ENCODE results near the gene BACH2.
A peak's percentile ranks its signal among the peaks of the same experiment; 100 is the strongest.

BACH2 gene

DNA sequence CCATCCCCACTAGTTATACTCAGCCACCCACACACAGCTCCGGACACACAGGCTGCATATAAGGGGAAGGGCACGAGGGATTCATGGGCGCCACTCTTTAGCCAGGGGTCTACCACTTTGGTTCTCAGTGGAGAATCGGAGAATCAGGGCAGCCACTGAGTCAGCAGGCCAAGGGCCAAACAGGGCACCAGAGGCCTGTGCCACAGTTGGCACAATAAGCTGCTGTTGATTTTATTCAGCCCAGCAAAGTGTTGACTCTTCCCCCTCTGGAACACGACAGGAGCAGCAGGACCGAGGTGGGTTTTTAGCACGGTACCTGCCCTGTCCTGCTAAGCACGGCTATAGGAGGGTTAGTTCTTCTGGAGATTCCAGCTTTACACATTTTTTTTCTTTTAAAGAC is 354.0 kb downstream of the BACH2 start:
- DNase-seq (ENCODE audit: low spot score) = no peak
- no peak for FAIRE-seq

DNA sequence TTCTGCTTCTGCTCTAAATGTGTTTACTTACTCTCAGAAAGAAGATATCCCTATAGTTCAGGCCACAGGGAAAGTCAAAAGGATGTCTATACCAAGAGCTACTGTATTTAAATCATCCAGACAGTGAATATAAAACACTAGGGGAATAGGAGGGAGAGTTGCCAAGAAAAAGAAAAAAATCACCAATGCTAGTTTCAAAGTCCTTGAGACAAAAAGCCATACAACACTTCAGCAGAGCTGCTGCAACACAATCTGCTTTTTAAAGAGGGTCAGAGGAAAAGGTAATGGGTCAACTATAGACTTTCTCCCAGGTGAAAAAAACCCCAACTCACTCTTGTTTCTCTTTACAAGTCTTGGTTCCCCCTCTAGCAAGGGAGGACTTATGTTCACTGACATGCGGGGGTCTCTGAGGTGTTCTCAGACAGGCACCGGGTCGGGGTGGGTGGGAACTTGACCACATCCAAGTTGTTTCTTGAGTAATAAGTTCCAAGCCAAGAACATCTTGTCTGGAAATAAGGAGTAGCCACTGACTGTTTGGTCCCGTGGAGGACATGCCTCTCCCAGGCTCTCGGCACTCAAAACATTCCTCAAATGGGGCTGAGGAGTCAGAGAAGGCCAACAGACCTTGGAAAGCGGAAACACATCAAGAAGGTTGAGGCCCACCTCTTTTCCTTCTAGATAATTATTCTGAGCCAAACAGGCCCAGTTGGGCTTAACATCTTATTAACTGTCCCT is 354.7 kb downstream of the BACH2 start:
- DNase-seq (ENCODE audit: low spot score) (no peak), FAIRE-seq (no peak)

DNA sequence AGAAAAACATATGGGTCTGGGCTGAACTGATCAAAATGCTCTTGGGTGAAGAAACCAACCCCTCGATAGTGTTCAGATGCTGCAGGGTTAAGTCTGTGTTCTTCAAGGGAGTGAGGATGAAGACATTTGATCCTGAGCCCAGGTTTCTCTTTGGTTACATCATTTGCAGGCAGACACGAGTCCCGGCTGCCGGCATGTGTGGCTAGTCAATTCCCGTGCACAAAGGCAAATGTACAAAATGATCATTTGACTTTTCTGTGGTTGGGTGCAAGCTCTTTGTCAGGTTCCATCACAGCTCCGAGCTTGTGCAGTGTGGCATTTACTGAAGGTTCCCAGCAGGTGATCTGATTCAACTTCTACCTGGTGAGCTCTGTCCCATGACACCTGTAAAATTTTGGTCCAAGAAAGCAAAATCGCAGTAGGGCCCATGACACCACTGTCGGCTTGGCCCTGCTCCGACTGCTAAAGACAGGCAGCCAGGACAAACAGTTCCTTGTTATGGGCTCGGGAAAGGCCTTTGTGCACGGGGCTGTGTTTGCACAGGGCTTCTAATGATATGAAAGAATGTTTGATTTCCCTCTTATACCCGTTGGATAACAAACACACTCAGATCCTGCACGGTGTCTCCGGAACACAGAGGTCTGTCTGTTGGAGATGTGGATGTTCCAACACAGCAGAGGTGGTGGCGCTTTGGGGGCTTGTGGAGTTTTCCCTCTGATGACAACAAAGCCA is 355.4 kb downstream of the BACH2 start:
- DNase-seq (ENCODE audit: low spot score) = no peak
- FAIRE-seq = no peak

DNA sequence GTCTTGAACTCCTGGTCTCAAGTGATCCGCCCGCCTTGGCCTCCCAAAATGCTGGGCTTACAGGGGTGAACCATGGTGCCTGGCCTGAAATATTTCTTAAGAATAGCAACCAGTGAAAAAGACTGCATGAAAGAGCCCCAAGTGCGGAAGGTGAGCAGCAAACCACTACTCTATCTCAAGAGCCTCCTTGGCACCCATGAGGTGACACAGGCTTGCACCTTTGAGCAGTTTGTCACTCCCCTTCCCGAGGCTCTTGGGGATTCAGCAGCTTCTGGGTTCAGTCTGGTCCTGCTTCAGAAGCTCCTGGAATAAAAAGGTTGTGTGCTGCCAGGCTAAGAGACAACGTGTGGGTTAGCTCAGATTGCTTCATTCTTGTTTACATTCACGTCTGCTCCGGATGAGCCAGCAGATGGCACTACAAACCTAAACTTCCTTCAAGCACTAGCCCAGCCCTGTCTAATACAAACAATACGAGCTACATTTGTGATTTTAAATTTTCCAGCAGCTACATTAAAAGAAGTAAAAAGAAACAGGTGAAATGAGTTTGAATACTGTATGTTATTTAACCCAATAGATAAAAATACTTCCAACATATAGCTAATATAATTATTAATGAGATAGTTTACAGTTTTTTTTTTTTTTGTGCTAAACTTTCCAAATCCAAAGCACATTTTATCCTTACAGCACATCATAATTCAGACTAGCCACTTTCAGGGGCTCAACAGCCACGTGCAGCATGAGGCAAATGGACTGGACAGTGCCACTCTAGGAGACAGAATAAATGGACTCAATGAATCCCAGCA is 356.2 kb downstream of the BACH2 start:
- peak; percentile 62 for FAIRE-seq
- peak; percentile 47 for DNase-seq (ENCODE audit: low spot score)

DNA sequence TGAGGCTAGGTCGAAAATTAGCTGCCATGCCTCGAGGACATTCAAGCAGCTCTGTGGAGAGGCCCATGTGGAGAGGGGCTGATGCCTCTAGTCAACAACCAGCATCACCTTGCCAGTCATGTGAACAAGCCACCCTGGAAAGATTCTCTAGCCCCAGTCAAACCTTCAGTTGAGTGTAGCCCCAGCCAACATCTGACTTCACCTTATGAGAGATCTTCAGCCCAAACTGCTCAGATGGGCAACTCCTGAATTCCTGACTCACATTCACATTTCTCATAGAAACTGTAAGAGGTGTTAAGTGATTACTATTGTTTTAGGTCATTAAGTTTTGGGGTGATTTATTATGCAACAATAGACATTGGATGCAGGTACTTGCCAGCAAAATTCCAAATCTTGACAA is 357.5 kb downstream of the BACH2 start:
- no peak for DNase-seq (ENCODE audit: low spot score)
- no peak for FAIRE-seq

DNA sequence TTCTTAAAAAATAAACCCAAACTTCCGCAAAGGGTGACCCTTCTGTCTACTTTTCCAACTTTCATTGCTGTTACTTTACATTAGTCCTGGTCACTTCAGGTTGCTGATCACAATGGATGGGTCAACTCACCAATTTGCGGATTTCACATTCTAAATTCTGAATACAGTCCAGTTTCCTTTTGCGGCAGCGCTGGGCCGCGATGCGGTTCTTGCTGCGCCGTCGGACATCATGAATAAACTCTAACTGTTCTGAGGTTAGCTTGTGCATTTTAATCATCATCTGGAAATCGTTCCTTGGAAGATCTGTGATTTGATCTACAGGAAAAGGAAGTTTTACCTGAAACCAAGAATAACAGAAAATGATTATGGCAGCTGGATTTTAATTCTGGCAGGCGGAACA is 358.6 kb downstream of the BACH2 start:
- FAIRE-seq (no peak), DNase-seq (ENCODE audit: low spot score) (no peak)

DNA sequence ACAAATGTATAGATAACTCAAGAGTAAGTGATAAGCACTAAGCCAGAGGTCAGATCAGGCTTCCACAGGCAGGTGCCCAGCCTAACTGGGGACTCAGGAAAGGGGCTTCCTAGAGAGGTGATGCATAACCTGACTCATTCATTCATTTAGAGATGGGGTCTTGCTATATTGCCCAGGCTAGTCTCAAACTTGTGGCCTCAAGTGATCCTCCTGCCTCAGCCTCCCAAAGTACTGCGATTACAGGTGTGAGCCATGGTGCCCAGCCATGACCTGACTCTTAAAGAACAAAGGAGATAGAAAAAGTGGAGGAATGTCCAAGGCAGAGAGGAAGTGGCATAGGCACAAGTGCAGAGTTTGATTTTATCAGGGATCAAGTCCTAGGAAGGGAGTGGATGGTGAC is 360.5 kb downstream of the BACH2 start:
- DNase-seq (ENCODE audit: low spot score) (no peak), FAIRE-seq (no peak)

DNA sequence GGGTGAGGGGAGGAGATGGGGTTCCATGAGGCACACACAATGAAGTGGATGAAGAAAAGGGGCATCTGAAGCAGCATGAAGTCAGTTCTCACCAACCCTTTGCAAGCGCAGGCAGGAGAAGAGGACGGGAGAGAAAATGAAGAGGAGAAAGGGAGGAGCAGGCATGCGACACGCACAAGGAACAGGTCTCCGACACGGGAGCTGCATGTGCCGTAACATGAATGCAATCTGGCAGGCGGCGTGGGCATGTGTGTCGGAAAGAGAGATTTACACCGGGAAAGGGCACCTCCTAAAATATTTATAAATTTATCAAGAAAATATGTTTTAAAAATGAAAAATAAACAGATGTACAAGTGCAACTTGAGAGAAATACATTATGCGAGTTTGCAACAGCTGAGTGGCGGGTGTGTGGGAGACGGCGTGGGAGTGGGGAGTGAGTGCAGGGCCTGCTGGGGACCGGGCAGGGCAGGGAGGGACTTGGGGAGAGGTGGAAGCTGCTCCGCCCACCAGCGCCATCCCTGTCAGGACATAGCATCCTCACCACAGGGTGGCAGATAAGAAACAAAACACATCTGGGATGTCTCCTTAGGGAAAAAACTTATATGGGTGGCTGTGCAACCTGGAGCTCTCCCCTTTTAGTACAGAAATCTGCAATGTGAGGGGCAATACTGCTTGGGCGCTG is 361.8 kb downstream of the BACH2 start:
- FAIRE-seq (no peak), DNase-seq (ENCODE audit: low spot score) (no peak)

DNA sequence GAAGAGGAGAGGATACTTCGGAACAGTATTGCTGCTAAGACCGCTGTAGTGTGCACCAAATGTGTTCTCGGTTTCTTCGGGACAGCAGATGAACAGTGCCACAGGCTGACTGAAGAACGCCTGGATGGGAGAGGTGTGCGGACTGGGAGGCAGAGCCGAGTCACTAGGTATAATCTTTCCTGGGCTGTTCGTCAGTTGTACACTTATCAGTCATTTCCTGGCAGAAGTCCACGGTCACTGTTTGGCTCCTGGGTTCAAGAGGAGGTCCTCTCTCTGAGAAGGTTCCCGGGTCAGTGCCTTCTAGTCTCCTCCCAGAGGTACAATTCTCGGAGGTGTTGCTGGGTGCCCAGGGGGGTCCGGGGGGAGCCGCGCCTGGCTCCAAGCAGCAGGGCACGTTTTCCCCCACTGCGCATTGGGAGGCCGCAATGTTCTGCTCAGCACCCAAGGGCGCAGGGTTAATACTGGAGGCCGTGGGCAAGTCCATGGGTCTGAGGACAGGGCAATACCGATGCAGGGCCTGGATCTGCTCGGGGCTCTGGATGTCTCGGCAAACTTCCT is 364.3 kb downstream of the BACH2 start:
- DNase-seq (ENCODE audit: low spot score) (no peak), FAIRE-seq (no peak)

DNA sequence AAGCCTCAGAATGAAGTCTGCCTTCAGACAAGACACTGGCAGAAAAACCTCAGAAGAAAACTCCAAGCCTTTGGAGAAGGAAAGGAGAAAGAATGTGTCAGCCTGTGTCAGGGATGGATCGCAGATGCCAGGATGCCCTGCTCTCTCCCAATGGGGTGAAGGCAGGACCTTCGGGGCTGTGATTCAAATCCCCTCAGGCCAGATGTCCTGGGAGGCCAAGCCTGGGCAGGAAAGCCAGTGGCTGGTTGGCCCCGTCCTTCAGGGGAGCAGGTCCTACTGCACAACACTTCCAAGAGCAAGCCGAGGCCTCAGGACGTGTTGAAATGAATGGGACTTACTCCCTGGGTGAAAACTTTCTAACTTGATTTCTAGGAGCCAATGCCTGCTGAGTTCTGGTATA is 365.9 kb downstream of the BACH2 start:
- no peak for FAIRE-seq
- DNase-seq (ENCODE audit: low spot score) = no peak

DNA sequence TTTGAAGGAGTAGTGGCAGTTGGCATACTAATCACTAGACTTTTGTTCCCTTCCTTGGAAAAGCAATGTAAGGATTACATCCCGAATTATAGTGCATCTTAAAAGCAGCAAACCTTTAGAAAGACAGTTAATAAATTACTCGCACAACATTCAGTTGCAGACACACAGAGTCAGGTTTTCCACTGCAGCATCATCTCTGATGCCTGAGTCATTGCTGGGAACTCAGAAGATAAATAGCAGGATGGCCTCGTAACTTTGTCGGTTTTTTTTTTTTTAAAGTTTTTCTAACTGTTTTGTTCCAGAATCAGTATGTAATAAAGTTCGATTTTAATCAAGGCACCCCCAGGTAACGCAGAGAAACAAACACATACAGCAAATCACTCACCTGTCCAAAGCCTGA is 368.0 kb downstream of the BACH2 start:
- DNase-seq (ENCODE audit: low spot score) (peak; percentile 36), FAIRE-seq (no peak)

DNA sequence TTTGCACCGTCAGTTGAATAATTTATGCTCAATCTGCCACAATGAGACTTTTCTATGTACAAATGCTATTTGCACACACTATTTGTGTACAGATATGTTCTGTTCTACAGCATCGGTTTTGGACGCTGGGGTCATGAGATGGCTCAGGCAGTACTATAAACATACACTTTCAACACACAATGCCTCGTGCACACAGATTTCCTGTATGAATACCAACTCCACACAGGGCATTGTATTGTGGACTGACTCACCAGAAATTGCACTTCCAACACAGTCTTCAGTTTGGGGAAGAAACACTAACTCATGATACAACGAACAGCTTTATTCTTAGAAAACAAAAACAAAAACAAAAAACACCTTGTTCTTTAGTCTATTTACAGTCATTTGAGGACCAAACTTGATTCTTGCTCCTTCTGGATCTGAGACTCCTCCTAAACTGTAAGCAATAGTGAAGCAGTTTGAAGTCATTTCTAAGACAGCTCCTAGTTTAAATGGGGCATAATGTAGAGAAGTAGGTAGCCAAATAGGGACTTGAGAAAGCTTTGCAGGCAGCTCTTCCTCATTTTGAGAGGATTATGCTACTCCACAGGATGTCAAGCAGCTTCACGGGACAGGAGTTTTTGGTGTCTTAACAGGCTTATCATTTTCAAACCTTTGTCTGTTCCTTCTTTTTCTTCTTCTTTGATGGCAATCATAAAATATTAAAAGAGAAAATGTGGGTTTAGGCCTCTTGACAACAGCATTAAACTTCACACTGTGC is 368.7 kb downstream of the BACH2 start:
- DNase-seq (ENCODE audit: low spot score) (no peak), FAIRE-seq (no peak)

DNA sequence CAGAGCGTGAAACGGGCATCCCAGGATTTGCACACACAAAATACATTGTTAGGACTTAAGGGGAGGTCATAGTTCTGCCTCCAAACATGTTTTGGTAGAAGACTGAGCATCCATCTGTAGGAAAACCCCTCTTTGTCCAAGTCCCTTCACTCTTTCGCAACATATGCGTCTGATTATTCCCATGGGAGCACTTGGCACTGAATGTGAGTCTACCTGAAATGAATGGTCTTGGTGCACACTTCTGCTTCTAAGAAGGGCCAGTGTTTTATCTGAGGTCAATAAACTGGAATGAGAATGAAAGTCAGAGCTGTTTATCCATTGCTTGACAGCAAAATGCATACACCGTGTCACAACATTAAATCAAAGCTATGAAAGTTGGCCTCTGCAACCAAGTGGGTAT is 369.4 kb downstream of the BACH2 start:
- DNase-seq (ENCODE audit: low spot score) = no peak
- FAIRE-seq = no peak

DNA sequence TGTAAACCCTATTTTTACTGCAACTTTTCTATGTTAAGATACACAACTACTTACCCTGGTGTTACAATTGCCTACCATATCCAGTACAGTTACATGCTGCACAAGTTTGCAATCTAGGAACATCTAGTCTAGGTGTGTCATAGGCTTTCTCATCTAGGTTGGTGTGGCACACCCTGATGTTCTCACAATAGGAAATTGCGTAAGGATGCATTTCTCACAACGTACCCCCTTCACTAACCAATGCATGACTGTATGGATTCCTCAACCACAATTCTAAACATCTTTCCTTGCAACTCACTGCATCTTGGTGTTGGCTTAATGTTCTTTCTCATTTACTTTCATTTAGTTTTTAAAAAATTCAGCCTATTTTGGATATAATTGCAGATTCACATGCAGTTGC is 370.8 kb downstream of the BACH2 start:
- FAIRE-seq (no peak), DNase-seq (ENCODE audit: low spot score) (no peak)

DNA sequence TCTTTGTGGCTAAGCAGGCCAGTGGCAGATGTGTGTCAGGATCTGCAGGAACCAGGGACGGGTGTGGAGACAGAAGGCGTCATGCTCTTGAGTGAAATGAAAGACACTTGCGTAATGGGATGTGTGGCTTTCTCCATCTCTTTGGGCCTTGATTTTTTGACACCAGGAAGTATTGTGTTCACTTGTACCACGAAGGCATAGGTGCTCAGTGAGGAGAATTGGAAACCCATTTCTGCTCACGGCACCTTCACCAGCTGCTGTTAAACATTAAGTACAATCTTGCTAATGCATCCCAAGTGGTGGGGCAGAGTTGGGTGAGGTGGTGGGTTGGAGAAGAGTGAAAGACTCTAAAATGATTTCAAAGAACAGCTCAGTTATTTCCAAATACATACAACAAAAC is 372.4 kb downstream of the BACH2 start:
- no peak for DNase-seq (ENCODE audit: low spot score)
- no peak for FAIRE-seq

DNA sequence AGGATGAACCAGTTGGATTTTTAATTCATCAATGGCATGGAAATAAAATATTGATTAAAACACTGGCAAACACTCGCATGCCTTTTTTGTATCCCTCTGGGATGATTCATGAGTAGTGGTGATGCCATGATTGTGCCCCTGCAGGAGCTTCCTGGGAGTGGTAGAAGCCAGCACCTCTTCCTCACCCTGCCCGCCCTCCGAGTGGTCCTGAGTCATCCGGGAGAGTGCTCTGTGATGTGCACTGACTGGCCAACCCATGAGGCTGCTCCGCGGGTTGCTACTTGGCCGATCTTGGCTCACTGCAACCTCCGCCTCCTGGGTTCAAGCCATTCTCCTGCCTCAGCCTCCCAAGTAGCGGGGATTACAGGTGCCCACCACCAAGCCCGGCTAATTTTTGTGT is 375.0 kb downstream of the BACH2 start:
- no peak for FAIRE-seq
- DNase-seq (ENCODE audit: low spot score) = no peak

DNA sequence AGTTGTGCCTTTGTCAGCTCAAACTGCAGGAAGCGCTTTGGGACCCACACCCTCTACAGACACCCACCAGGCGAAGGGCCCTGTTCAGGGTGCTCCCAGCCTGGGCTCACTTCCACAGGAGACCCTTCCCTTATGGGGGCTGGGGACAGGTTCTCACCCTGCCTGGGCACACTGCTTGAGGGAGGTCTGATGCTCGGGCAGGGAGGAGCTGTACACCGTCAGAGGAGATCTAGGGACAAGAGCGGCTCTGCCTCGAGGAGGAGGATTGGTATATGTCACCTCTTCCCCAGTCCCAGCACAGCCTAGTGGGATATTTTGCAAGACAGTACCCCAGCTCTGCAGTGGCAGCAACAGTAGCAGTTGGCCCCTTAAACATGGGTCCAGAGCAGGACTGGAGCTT is 375.4 kb downstream of the BACH2 start:
- DNase-seq (ENCODE audit: low spot score) = no peak
- FAIRE-seq = no peak

DNA sequence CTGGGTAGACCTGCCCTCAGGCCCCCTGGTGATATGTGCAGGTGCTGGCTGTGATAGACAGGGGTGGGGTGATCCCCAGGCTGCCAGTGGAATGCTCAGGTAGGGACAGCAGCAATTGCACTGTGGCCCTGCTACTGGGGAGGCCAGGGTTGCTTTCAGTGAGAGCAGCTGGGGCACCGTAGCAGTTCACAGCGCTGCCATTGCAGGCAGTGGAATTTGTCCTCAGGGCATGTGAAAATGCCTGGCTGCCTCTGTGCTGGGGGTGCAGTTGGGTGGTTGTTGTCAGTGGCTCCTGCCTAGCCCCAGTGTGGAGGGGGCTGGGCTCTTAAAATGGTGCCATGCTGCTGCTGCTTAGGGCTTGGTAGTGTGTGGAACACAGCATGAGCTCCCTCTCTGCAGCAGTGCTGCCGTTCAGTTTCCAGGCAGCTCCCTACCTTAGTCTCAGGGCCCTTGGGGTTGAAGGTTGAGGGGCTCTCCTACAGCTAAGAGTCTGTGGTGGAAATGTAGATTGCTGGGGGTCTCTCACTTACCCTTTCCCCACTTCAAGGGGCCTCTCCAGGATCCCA is 378.8 kb downstream of the BACH2 start:
- FAIRE-seq (no peak), DNase-seq (ENCODE audit: low spot score) (no peak)

DNA sequence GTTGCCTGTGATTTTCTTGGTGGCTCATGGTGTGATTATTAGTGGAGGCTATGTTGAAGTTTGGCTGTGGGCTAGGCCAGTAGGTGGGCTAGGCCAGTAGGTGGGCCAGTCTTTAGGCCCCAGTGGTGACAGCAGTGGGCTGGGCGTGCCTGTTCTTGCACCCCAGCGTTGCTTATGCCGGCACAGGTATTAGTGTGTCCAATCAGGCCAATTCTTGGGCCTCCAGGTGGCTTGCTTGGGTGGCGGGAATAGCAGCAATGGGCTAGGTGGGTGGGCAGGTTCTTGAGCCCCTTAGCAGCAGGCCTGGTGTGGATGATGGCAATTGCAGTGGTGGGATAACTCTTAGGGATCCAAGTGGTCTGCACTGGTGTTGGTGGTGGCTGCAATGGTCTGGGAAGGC is 379.4 kb downstream of the BACH2 start:
- no peak for DNase-seq (ENCODE audit: low spot score)
- FAIRE-seq = no peak

DNA sequence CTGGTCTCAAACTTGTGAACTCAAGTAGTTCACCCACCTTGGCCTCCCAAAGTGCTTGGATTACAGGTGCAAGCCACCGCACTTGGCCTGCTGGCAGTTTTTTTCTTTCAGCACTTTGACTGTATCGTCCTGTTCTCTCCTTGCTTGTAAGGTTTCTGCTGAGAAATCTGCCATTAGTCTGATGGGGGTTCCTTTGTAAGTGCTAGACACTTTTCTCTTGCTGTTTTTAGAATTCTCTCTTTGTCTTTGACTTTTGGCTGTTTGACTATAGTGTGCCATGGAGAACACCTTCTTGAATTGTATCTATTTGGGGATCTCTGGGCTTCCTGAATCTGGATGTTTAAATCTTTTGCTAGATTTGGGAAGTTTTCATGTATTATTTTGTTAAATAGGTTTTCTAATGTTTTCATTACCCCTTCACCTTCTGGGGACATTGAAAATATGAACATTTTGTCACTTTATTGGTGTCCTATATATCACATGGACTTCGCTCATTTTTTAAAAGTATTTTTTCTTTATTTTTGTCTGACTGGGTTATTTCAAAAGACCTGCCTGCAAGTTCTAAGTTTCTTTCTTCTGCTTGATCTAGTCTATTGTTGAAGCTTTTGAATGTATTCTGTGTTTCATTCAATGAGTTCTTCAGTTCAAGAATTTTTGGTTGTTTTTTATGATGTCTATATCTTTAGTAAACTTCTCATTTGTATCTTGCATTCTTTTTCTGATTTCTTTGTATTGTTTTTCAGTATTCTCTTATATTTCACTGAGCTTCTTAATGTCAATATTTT is 380.3 kb downstream of the BACH2 start:
- FAIRE-seq (no peak), DNase-seq (ENCODE audit: low spot score) (no peak)
